A673 (cell line): ENCODE measurements around the gene C11orf21. TPM values are rescaled to one million over a fixed set of nuclear protein-coding genes. Genes with fewer than 3 reads are reported as not detected.

ENCODE experiments used
- BruUV-seq: library from RNA; stranded (reverse); fragments of 400-500 nt; replicated peaks from 2 replicates; lab custom pipeline; 2021; lab: Mats Ljungman, UMichigan
- CTCF ChIA-PET: fragments of 300-600 bp; sonication (Branson Sonifier 250); formaldehyde crosslinking; loops from one replicate; lab custom pipeline; 2022; ENCODE audit warnings: antibody characterized with exemption; lab: Charles Lee
- POLR2A ChIA-PET: fragments of 300-600 bp; sonication (Branson Sonifier 250); formaldehyde crosslinking; loops from one replicate; lab custom pipeline; 2022; ENCODE audit warnings: antibody characterized with exemption; ENCODE audit not compliant: low non-redundant PET; lab: Charles Lee
- DNase-seq: peaks from one replicate; pipeline ENCODE4 v3.0.0-alpha.2; 2015; ENCODE audit warnings: low spot score
- H3K27ac ChIP-seq: fragments of 200-600 bp; sonication (generic); 2 replicates; pipeline ENCODE4 v1.5.1; 2016; ENCODE audit warnings: mixed run types, low read depth, mild to moderate bottlenecking, mixed read lengths, antibody characterized with exemption, low read length; ENCODE audit not compliant: poor library complexity, severe bottlenecking
- H3K27me3 ChIP-seq: fragments of 200-600 bp; sonication (generic); replicated peaks from 2 replicates; pipeline ENCODE4 v1.6.1; 2017; ENCODE audit warnings: mixed run types, low read depth, mild to moderate bottlenecking, mixed read lengths, antibody characterized with exemption, low read length; ENCODE audit not compliant: insufficient read depth, poor library complexity
- H3K36me3 ChIP-seq: fragments of 200-600 bp; sonication (generic); 2 replicates; pipeline ENCODE4 v1.6.1; 2016; ENCODE audit warnings: mixed run types, mild to moderate bottlenecking, mixed read lengths, antibody characterized with exemption, low read length; ENCODE audit not compliant: insufficient read depth, poor library complexity, severe bottlenecking
- H3K4me1 ChIP-seq: fragments of 200-600 bp; sonication (generic); 2 replicates; pipeline ENCODE4 v1.6.1; 2017; ENCODE audit warnings: mixed run types, mild to moderate bottlenecking, mixed read lengths, antibody characterized with exemption, low read length; ENCODE audit not compliant: insufficient read depth, poor library complexity, severe bottlenecking
- H3K4me3 ChIP-seq: fragments of 200-600 bp; sonication (generic); 2 replicates; pipeline ENCODE4 v1.5.1; 2016; ENCODE audit warnings: low read depth, mixed run types, mild to moderate bottlenecking, mixed read lengths, low read length; ENCODE audit not compliant: poor library complexity, severe bottlenecking
- H3K9me3 ChIP-seq: fragments of 200-600 bp; sonication (generic); 2 replicates; pipeline ENCODE4 v1.6.1; 2016; ENCODE audit warnings: mixed run types, low read depth, mild to moderate bottlenecking, mixed read lengths, antibody characterized with exemption, low read length; ENCODE audit not compliant: poor library complexity, severe bottlenecking
- CTCF ChIP-seq: fragments of 300-800, 200-600 bp; sonication (generic); conservative IDR thresholded peaks from 2 replicates; pipeline ENCODE4 v1.5.1; 2017; ENCODE audit warnings: low read depth, mild to moderate bottlenecking, antibody characterized with exemption, low read length, moderate library complexity, mixed read lengths
- EZH2 ChIP-seq: fragments of 200-600 bp; sonication (generic); IDR thresholded peaks from 2 replicates; pipeline ENCODE4 v1.6.1; 2017; ENCODE audit warnings: borderline replicate concordance, low read depth, mild to moderate bottlenecking, mixed read lengths, antibody characterized with exemption, low read length; ENCODE audit not compliant: poor library complexity, severe bottlenecking
- intact Hi-C: fragments of 100-400 bp; cut with micrococcal nuclease; formaldehyde crosslinking; loops from one replicate; pipeline ENCODE4 v1.10.0; 2022; ENCODE audit not compliant: unreplicated experiment
- total RNA-seq: library from RNA; stranded (reverse); gene quantifications from 2 replicates; pipeline ENCODE4 v1.2.3, GENCODE V29; 2021

C11orf21 gene
- total RNA-seq, 1 experiment from 2014 or later: not detected

- intact Hi-C loops: no loop called here
- Histone ChIP-seq H3K9me3 (no peaks in the 10 kb centered on the region), H3K4me1 (no peaks in the 10 kb centered on the region), H3K4me3 (no peak overlapping the region), H3K27me3 (no peaks in the 10 kb centered on the region), H3K27ac (no peak overlapping the region), H3K36me3 (no peaks in the 10 kb centered on the region)
- BruUV-seq: no TSS peak
- no peak for DNase-seq
- CTCF ChIA-PET: no interaction called here
- POLR2A ChIA-PET: no interaction called here
- no peak for TF ChIP-seq EZH2
- no peak for TF ChIP-seq CTCF
Observed at GRCh38 chr11:2260491-2261364, 41.0 kb downstream of the C11orf21 start.

GRCh38 chr11:2259897-2260451 is 41.7 kb downstream of the C11orf21 start:
- H3K36me3 ChIP-seq: no peaks in the 10 kb centered on the region
- H3K4me1 ChIP-seq: no peaks in the 10 kb centered on the region
- CTCF ChIA-PET: no interaction called here
- no peak overlapping the region for H3K27ac ChIP-seq
- H3K9me3 ChIP-seq: no peaks in the 10 kb centered on the region
- no peaks in the 10 kb centered on the region for H3K27me3 ChIP-seq
- intact Hi-C loops: no loop called here
- TF ChIP-seq EZH2: no peak
- no peak for TF ChIP-seq CTCF
- no TSS peak for BruUV-seq
- POLR2A ChIA-PET: no interaction called here
- no peak overlapping the region for H3K4me3 ChIP-seq
- DNase-seq: no peak

GRCh38 chr11:2259466-2259830 is 42.3 kb downstream of the C11orf21 start:
- Histone ChIP-seq H3K36me3 (no peaks in the 10 kb centered on the region), H3K4me3 (no peak overlapping the region), H3K9me3 (no peaks in the 10 kb centered on the region), H3K27me3 (no peaks in the 10 kb centered on the region), H3K4me1 (no peaks in the 10 kb centered on the region), H3K27ac (no peak overlapping the region)
- POLR2A ChIA-PET: no interaction called here
- no peak for TF ChIP-seq CTCF
- TF ChIP-seq EZH2: no peak
- CTCF ChIA-PET: no interaction called here
- DNase-seq: no peak
- intact Hi-C loops: no loop called here
- no TSS peak for BruUV-seq
